Neuron (in vitro differentiated cells): ENCODE measurements around the gene MRPL36.

Source experiments
- H2AFZ ChIP-seq: one replicate; pipeline ENCODE4 v1.6.1; 2013; ENCODE audit warnings: low read depth, mild to moderate bottlenecking, inconsistent platforms, low read length, moderate library complexity
- H3K27me3 ChIP-seq: one replicate; pipeline ENCODE4 v1.6.1; 2013; ENCODE audit warnings: low read length; ENCODE audit not compliant: insufficient read depth
- H3K36me3 ChIP-seq: one replicate; pipeline ENCODE4 v1.6.1; 2013; ENCODE audit warnings: low read length; ENCODE audit not compliant: insufficient read depth
- H3K4me1 ChIP-seq: one replicate; pipeline ENCODE4 v1.6.1; 2013; ENCODE audit warnings: low read length; ENCODE audit not compliant: insufficient read depth
- H3K4me3 ChIP-seq: 2 replicates; pipeline ENCODE4 v1.5.1; 2013; ENCODE audit warnings: mild to moderate bottlenecking, low read length, moderate library complexity
- H3K9me3 ChIP-seq: one replicate; pipeline ENCODE4 v1.6.1; 2013; ENCODE audit warnings: low read length

The MRPL36 gene

DNA sequence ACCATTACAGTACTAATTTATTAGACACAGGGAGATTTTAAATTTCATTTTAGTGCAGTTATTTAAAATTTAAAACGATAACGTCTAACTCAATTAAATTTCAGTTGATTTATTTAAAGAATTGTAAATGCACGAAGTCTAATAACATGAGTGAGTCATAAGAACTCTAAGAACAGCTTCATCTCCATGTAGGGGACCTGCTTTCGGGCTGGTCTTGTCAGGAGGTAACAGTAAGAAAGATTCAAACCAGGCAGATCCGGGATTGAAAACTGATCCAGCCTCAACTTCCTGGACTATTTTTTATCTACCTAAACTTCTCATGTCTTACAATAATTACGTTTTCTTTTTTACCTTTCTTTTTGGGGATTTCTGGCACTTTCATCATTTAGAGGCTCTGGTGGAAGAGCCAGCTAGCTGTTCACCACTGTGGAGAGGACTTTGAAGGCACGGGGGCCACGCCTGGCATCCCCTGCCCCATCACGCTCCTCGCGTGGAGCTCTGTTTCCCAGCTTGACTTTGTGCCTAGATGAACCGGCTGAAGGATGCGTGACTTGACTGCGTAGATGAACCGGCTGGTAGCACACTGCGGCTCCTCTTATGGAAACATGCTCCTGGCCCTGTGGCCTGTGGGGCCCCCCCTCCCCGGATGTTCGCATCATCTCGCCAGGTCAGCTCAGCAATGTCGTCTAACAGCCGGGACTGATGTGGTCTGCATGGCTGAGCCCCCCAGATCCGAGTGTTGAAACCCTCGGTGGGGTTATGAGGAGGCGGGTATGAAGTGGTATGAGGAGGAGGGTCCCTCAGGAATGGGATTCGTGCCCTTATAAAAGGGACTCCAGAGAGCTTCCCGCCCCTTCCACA, 27.6 kb upstream of the MRPL36 start:
- H2AFZ ChIP-seq, result no peak overlapping the region
- H3K36me3 ChIP-seq, result peaks cover 25% of the 10 kb centered on the region
- no peaks in the 10 kb centered on the region for H3K27me3 ChIP-seq
- no peak overlapping the region for H3K4me3 ChIP-seq
- H3K9me3 ChIP-seq, result no peaks in the 10 kb centered on the region
- no peaks in the 10 kb centered on the region for H3K4me1 ChIP-seq

DNA sequence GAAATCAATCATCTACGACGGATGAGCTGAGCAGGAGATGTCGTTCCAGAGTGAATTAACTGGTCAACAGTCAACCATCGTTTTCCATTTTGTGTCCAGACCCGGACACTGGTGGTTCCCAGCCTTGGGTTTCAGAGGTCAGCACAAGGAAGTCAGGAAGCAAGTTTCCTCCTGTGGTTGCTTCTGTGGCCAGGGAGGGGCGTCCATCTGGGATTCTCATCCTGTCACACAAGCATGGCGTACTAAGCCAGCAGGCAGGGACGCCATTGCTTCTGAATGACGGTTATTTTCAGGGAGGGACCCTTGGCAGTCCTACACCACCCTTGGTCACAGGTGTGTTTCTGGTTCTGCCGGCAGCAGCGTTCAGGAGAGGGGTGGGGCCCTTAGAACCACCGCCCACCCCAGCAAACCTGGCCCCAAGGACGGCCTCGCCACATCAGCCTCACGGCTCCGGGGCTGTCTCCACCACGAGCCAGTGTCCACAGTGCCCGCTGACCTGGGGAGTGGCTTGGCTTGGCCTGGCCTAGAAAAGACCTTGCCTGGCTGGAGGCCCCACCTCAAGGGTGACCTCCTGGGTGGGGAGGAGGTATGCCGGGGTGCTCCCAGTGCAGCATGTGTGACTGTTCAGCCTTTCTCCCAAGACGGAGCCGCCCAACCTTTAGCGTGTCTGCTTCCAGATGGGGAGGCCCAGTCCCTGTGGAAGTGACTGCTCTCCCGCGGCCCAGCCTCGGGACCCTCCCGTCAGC, 26.8 kb upstream of the MRPL36 start:
- Histone ChIP-seq H3K36me3 (peaks cover 33% of the 10 kb centered on the region), H3K4me3 (no peak overlapping the region), H3K4me1 (no peaks in the 10 kb centered on the region), H3K27me3 (no peaks in the 10 kb centered on the region), H2AFZ (no peak overlapping the region), H3K9me3 (peaks cover 5% of the 10 kb centered on the region)

DNA sequence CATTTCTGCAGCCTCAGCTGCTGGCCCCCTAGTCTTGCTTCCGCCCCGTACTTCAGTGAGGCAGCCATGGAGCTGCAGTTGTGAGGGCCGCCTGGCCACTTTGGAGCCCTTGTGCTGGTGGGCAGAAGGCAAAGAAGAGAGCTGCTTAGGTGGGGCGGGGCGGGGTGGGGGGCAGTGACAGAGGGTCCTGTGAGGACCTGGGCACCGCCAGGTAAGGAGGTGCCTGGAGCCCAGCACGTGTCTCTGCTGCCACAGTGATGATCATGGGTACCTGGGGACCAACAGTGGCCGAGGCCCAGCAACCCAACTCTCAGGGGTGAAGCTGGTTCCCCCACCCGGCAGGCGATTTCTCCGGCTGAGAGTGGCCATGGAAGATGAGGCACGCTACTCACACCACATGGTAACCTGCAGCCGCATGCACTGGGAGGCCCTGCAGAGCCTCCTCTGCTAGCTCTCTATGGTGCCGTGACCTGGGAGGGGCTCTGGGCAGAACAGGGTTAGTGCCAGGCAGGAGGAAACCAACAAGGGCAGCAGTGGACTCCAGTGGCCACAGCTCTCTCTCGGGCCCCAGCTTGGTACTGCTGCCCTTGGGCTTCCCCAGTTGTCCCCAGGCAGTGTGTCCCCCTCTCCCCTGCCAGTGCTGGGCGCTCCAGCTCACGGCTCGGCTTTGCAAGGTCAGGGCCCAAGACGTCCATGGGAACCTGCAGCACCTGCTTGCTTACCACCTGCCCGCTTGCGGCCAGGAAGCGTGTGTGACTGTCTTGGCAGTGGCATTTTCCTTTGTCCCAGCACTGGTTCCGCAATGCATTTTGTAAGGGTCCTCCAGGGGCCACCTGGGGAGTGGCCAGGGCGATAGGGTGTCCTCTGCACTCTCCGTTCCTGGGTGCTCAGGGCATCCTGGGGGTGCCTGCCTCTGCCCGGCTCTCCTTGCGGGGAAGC, 25.5 kb upstream of the MRPL36 start:
- Histone ChIP-seq H3K36me3 (peaks cover 45% of the 10 kb centered on the region), H3K27me3 (no peaks in the 10 kb centered on the region), H3K4me1 (no peaks in the 10 kb centered on the region), H3K9me3 (peaks cover 6% of the 10 kb centered on the region), H2AFZ (no peak overlapping the region), H3K4me3 (no peak overlapping the region)

DNA sequence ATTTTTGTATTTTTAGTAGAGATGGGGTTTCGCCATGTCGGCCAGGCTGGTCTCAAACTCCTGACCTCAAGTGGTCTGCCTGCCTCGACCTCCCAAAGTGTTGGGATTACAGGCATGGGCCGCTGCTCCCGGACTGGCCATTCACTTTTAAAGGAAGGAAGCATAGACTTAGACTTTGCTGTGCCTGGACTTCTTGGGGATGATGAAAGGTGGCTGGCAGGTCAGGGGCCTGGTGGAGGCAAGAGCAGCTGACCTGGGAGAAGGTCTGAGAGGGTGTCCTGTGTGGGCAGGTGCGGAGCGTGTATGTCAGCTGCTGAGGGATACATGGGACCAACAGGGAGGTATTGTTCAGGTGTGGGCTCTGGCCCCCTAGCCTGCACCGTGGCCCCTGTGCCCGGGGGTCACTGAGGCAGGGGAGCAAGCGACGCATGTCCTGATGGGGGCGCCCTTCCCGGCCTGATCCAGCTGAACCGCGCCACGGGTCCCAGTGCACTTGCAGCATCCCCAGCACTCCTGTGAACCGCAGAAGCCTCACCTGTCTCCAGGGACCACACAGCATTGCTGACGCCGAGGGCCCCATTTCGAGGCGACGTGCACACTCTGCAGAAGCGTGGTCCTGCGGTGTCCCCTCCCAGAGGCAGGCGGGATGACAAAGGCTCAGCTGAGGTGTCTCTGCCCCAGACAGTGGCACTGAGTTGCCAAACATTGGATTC, 24.6 kb upstream of the MRPL36 start:
- Histone ChIP-seq H3K9me3 (peaks cover 8% of the 10 kb centered on the region), H3K4me3 (no peak overlapping the region), H3K36me3 (peaks cover 54% of the 10 kb centered on the region), H2AFZ (no peak overlapping the region), H3K27me3 (no peaks in the 10 kb centered on the region), H3K4me1 (no peaks in the 10 kb centered on the region)

DNA sequence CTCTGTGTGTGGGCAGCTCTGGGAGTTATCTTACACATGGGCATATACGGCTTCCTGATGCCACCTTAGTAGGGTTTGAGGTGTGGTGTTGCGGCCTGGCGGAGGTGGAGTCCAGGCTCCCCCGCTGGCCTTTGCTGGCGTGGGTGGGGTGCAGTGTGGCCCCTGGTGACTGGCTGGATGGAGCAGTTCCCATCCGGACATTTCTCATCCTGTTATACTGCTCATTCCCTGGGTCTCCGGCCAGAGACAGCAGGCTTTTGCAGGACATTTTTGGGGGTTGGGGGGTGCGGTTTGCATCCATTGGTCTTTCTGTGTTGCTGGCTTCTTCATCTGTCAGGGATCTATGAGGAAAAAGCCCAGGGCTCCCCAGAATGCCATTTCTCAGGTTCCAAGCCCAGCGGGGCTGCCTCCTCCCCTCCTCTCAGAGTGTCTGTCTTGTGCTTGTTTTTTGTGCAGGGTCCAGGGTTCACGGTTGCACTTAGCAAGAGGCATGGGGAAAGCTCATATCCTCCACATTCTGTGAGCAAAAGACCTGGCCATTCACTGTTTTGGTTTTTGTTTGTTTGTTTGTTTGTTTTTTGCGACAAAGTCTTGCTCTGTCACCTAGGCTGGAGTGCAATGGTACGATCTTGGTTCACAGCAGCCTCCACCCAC, 23.9 kb upstream of the MRPL36 start:
- H3K27me3 ChIP-seq, result no peaks in the 10 kb centered on the region
- H3K36me3 ChIP-seq, result peaks cover 58% of the 10 kb centered on the region
- no peak overlapping the region for H3K4me3 ChIP-seq
- H3K4me1 ChIP-seq, result peaks cover 4% of the 10 kb centered on the region
- H2AFZ ChIP-seq, result no peak overlapping the region
- H3K9me3 ChIP-seq, result peaks cover 8% of the 10 kb centered on the region

DNA sequence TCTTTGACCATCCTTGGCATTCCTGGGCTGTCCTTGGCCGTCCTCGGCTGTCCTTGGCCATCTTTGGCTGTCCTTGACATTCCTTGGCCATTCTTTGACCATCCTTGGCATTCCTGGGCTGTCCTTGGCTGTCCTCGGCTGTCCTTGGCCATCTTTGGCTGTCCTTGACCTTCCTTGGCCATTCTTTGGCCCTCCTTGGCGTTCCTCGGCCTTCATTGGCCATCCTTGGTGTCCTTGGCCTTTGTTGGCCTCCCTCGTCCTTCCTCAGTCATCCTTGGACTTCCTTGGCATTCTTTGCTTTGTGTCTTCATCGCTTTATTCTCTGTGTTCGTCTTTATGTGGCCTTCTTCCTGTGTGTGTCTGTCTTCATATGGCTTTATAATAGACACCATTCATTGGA, 22.2 kb upstream of the MRPL36 start:
- Histone ChIP-seq H3K4me3 (no peak overlapping the region), H3K27me3 (no peaks in the 10 kb centered on the region)

DNA sequence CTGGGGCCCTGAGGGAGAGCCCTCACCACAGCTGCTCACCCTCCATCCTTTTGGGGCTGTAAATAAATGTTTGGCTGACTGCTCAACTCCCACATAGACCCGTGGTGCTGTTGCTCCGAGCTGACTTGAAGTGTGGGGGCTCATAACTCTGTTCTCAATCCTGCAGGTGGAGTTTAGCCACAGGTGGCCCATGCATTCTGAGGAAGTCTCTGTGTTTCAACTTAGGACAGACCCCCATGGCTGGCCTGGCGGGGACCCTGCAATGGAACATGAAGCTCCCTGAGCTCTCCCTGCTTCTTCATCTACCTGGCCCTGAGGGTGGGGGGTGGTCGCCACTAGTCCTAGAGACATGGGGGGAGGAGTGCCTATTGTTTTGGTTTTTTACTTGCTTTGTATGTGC, 21.3 kb upstream of the MRPL36 start:
- H3K36me3 ChIP-seq, result peaks cover 71% of the 10 kb centered on the region
- no peak overlapping the region for H3K4me3 ChIP-seq
- peaks cover 4% of the 10 kb centered on the region for H3K4me1 ChIP-seq
- H2AFZ ChIP-seq, result no peak overlapping the region
- peaks cover 15% of the 10 kb centered on the region for H3K9me3 ChIP-seq
- no peaks in the 10 kb centered on the region for H3K27me3 ChIP-seq

More for the DNA sequence above, 22.2 kb upstream of the MRPL36 start:
- peaks cover 68% of the 10 kb centered on the region for H3K36me3 ChIP-seq
- H3K9me3 ChIP-seq, result peaks cover 13% of the 10 kb centered on the region
- H2AFZ ChIP-seq, result no peak overlapping the region
- H3K4me1 ChIP-seq, result peaks cover 4% of the 10 kb centered on the region

DNA sequence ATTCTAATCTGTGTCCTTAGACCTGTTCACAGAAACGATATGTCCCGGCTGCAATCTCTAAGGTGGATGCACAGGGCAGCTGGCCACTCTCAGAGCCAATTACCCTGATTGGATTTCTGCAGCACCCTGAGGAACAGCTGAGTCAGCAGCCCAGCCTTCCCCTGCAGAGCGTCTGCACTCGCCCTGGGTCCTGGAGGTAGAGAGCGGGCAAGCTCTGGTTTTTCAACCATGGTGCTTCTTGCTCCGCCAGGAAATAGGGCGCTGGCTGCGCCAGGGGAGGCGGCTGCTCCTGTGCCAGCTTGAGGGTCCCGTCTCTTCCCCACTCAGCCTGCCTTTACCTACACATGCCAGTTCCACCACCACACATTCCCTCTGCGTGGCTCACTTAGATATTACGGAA, 20.7 kb upstream of the MRPL36 start:
- Histone ChIP-seq H3K9me3 (peaks cover 19% of the 10 kb centered on the region), H3K4me3 (no peak overlapping the region), H3K27me3 (no peaks in the 10 kb centered on the region), H3K4me1 (peaks cover 4% of the 10 kb centered on the region), H3K36me3 (peaks cover 77% of the 10 kb centered on the region), H2AFZ (no peak overlapping the region)

DNA sequence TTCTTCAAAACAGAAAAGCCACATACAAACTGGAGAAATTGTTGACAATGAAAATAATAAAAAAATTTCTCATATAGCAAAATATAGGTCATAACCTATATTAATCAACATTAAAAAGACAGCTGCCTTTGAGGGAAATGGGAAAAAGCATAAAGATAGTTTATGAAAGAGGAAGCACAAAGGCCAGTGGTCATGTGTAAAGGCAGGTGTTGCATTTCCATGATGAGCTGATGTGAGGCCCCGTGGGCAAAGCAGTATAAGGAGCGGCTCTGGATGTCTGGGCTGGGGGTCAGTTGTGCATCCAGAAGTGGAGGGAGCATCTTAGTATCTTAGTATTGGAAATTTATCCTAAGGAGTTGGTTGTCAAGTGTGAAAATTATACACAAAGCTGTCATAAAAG, 19.8 kb upstream of the MRPL36 start:
- no peaks in the 10 kb centered on the region for H3K27me3 ChIP-seq
- peaks cover 4% of the 10 kb centered on the region for H3K4me1 ChIP-seq
- H2AFZ ChIP-seq, result no peak overlapping the region
- peaks cover 20% of the 10 kb centered on the region for H3K9me3 ChIP-seq
- no peak overlapping the region for H3K4me3 ChIP-seq
- peaks cover 78% of the 10 kb centered on the region for H3K36me3 ChIP-seq

DNA sequence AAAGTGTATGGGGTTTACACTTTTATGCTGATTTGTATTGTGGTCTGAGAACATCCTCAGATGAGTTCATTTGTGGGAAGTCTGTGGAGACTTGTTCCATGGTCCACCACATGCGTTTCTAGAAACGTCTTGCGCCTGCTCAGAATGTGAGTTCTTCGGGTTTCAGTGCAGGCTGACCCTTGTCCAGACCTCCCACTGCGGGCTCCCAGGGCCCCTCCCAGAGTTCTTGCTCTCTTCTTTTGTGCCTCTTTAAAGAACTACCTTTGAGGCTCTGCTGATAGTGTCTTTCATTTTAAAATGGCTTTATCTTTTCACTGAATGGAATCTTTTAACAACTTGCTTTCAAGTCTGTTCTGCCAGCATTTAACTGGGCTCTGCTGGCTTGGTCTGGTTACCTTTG, 19.1 kb upstream of the MRPL36 start:
- peaks cover 20% of the 10 kb centered on the region for H3K9me3 ChIP-seq
- H3K4me3 ChIP-seq, result no peak overlapping the region
- H3K4me1 ChIP-seq, result peaks cover 4% of the 10 kb centered on the region
- no peak overlapping the region for H2AFZ ChIP-seq
- no peaks in the 10 kb centered on the region for H3K27me3 ChIP-seq
- peaks cover 83% of the 10 kb centered on the region for H3K36me3 ChIP-seq

DNA sequence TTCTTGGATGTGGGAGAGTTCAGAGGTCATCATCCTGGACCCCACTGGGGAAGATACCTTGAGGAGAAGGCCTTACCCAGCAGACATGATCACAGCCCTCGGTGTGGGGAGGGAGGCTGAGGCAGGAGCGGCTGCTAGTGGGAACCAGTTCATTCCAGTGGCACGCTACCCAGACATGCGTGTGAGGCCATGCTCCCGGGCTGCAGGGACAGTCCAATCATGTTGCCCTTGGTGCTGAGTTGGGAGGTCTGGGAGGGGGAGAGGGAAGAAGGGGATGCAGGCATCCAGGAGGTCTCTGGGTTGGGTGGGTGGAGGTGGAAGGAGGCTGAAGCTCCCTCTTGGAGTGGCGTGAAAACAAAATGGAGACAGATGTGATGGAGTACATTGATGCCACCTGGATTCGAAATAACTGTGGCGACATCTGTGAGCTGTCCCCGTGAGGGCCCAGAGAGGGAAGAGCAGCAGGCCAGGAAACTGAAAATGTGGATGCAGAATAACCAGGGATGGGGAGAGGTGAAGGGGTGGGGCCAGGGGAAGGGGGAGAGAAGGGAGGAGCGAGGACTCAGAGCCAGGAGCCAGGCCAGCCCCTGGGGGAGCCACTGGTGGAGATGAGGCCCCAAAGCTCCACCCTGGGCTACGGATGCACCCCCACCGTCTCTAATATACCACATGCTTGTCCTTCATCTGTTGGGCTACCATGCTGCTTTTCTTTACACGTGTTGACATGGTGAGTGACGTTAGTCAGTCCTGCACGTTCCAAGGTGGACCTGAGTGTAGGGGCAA, 17.8 kb upstream of the MRPL36 start:
- peaks cover 83% of the 10 kb centered on the region for H3K36me3 ChIP-seq
- peaks cover 20% of the 10 kb centered on the region for H3K9me3 ChIP-seq
- peaks cover 4% of the 10 kb centered on the region for H3K4me1 ChIP-seq
- H3K27me3 ChIP-seq, result no peaks in the 10 kb centered on the region
- H3K4me3 ChIP-seq, result no peak overlapping the region
- H2AFZ ChIP-seq, result no peak overlapping the region
